Right lobe of liver (tissue), 4 donors: Measurements from ENCODE around the gene PIP5K1B.

Experiments
- POLR2A ChIP-seq: fragments of 450-650 bp; IDR thresholded peaks from one replicate; pipeline ENCODE4 v1.6.1; 2017; ENCODE audit warnings: antibody characterized with exemption, mild to moderate bottlenecking
- TF ChIP-seq, protein P1 (sequence below), 4 donors: fragments of 200-600 bp in 3 of 4; fragments of 450-650 bp in 1 of 4; IDR thresholded peaks; one replicate each; pipeline versions ENCODE4 v1.5.1 to v1.8.0; 2016 to 2022; ENCODE audit warnings: antibody characterized with exemption in 4 of 4, mild to moderate bottlenecking in 2 of 4
- donor health status: DM: no; HTN: no; CAD: no.
- donor health status: DM: no; HTN: no; CAD: no.
- donor health status: DM: no; HTN: yes; CAD: no.

DNA sequence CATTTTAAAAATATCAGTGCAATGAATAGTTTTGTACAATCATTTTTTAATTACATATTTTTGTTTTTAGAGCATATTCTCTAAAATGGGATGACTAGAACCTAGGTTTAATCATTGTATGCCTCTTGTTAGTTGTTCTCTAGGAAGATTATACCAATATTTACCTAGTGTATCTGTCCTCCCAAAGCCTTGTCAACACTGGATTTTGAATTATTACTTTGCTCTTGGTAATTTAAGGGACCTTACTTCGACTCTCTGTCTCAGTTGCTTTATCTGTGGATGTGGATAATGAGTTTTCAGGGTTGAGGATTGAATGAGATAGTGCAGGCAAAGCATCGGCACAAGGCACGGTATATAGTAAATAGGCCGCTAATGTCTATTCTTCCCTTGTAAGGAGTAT is 10.9 kb upstream of the PIP5K1B start:
- TF ChIP-seq, protein P1, sequence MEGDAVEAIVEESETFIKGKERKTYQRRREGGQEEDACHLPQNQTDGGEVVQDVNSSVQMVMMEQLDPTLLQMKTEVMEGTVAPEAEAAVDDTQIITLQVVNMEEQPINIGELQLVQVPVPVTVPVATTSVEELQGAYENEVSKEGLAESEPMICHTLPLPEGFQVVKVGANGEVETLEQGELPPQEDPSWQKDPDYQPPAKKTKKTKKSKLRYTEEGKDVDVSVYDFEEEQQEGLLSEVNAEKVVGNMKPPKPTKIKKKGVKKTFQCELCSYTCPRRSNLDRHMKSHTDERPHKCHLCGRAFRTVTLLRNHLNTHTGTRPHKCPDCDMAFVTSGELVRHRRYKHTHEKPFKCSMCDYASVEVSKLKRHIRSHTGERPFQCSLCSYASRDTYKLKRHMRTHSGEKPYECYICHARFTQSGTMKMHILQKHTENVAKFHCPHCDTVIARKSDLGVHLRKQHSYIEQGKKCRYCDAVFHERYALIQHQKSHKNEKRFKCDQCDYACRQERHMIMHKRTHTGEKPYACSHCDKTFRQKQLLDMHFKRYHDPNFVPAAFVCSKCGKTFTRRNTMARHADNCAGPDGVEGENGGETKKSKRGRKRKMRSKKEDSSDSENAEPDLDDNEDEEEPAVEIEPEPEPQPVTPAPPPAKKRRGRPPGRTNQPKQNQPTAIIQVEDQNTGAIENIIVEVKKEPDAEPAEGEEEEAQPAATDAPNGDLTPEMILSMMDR (IDR thresholded peaks at IDR 0.05): no peak
- TF ChIP-seq POLR2A: no peak
